Mesenchymal stem cell (in vitro differentiated cells and primary cell): Measurements from ENCODE around the gene WAPL.
"Not testable (repeated sequence)": the region's sequence is repeated elsewhere in the genome, so short reads cannot be mapped to it uniquely, and the experiment has no call there.

Source experiments
- DNase-seq: peaks from one replicate; pipeline ENCODE4 v3.0.0-alpha.2; 2013
- H2AFZ ChIP-seq: one replicate; pipeline ENCODE4 v1.6.1; 2013; ENCODE audit warnings: low read depth, mild to moderate bottlenecking, control low read depth, inconsistent platforms, low read length, moderate library complexity
- H2AK5ac ChIP-seq: 2 replicates; pipeline ENCODE4 v1.6.1; 2013; ENCODE audit warnings: low read length, moderate library complexity, mild to moderate bottlenecking, inconsistent platforms; ENCODE audit not compliant: severe bottlenecking
- H2BK120ac ChIP-seq: one replicate; pipeline ENCODE4 v1.6.1; 2013; ENCODE audit warnings: low read depth, mild to moderate bottlenecking, inconsistent platforms, low read length, moderate library complexity
- H2BK12ac ChIP-seq, 2 experiments: one replicate each; pipeline ENCODE4 v1.6.1; 2013; ENCODE audit warnings: inconsistent platforms in 2 of 2, low read length in 2 of 2, mild to moderate bottlenecking in 2 of 2, moderate library complexity in 2 of 2, control low read depth in 1 of 2
- H2BK15ac ChIP-seq: one replicate; pipeline ENCODE4 v1.6.1; 2013; ENCODE audit warnings: mild to moderate bottlenecking, low read depth, inconsistent platforms; ENCODE audit not compliant: poor library complexity, severe bottlenecking
- H2BK5ac ChIP-seq: 2 replicates; pipeline ENCODE4 v1.6.1; 2013; ENCODE audit warnings: low read depth, mild to moderate bottlenecking, low read length, control low read depth, inconsistent platforms; ENCODE audit not compliant: poor library complexity, severe bottlenecking
- H3K14ac ChIP-seq, 2 experiments: one replicate each; pipeline ENCODE4 v1.6.1; 2013; ENCODE audit warnings: inconsistent platforms in 2 of 2, low read length in 2 of 2, control low read depth in 1 of 2, mild to moderate bottlenecking in 1 of 2, moderate library complexity in 1 of 2
- H3K18ac ChIP-seq, 2 experiments: one replicate each; pipeline ENCODE4 v1.6.1; 2013; ENCODE audit warnings: inconsistent platforms in 2 of 2, low read length in 2 of 2, control low read depth in 1 of 2, low read depth in 1 of 2, mild to moderate bottlenecking in 1 of 2
- H3K23ac ChIP-seq, 2 experiments: one replicate each; pipeline ENCODE4 v1.6.1; 2013; ENCODE audit warnings: inconsistent platforms in 2 of 2, low read length in 2 of 2, mild to moderate bottlenecking in 2 of 2, moderate library complexity in 2 of 2, control low read depth in 1 of 2
- H3K27ac ChIP-seq: 2 replicates; pipeline ENCODE4 v1.5.1; 2013; ENCODE audit warnings: mild to moderate bottlenecking, moderate library complexity, low read length, control low read depth, inconsistent platforms; ENCODE audit not compliant: poor library complexity, severe bottlenecking
- H3K27me3 ChIP-seq, 2 experiments: 2 replicates each; pipeline versions ENCODE4 v1.6.1 to v1.7.0; 2013; ENCODE audit warnings: low read length in 2 of 2, mild to moderate bottlenecking in 2 of 2, moderate library complexity in 2 of 2, control low read depth in 1 of 2, inconsistent platforms in 1 of 2; ENCODE audit not compliant: control insufficient read depth in 1 of 2, insufficient read depth in 1 of 2
- H3K36me3 ChIP-seq, 2 experiments: 2 replicates each; pipeline versions ENCODE4 v1.6.1 to v1.7.0; 2013; ENCODE audit warnings: low read length in 2 of 2, control low read depth in 1 of 2, inconsistent platforms in 1 of 2, low read depth in 1 of 2, mild to moderate bottlenecking in 1 of 2; ENCODE audit not compliant: insufficient read depth in 2 of 2, control insufficient read depth in 1 of 2
- H3K4ac ChIP-seq, 2 experiments: one replicate each; pipeline ENCODE4 v1.6.1; 2013; ENCODE audit warnings: inconsistent platforms in 2 of 2, low read length in 2 of 2, mild to moderate bottlenecking in 2 of 2, moderate library complexity in 2 of 2, control low read depth in 1 of 2, low read depth in 1 of 2
- H3K4me1 ChIP-seq: 2 replicates; pipeline ENCODE4 v1.6.1; 2013; ENCODE audit warnings: low read depth, low read length, control low read depth; ENCODE audit not compliant: control insufficient read depth, insufficient read depth
- H3K4me2 ChIP-seq: 2 replicates; pipeline ENCODE4 v1.6.1; 2013; ENCODE audit warnings: low read length, mild to moderate bottlenecking, inconsistent platforms; ENCODE audit not compliant: poor library complexity, severe bottlenecking
- H3K4me3 ChIP-seq, 2 experiments: 2 replicates each; pipeline versions ENCODE4 v1.5.1 to v1.7.0; 2013; ENCODE audit warnings: low read length in 2 of 2, mild to moderate bottlenecking in 2 of 2, control low read depth in 1 of 2, low read depth in 1 of 2; ENCODE audit not compliant: insufficient read depth in 1 of 2
- H3K79me1 ChIP-seq: replicated peaks from 2 replicates; pipeline ENCODE4 v1.6.1; 2013; ENCODE audit warnings: mild to moderate bottlenecking, control low read depth, low read length, inconsistent platforms; ENCODE audit not compliant: poor library complexity, severe bottlenecking
- H3K9ac ChIP-seq: 2 replicates; pipeline ENCODE4 v1.7.0; 2013; ENCODE audit warnings: mild to moderate bottlenecking, low read length, moderate library complexity
- H3K9me3 ChIP-seq: 2 replicates; pipeline ENCODE4 v1.7.0; 2013; ENCODE audit warnings: mild to moderate bottlenecking, low read length; ENCODE audit not compliant: control insufficient read depth
- H4K8ac ChIP-seq: one replicate; pipeline ENCODE4 v1.6.1; 2013; ENCODE audit warnings: inconsistent platforms, mild to moderate bottlenecking, low read length, moderate library complexity
- H4K91ac ChIP-seq: one replicate; pipeline ENCODE4 v1.6.1; 2013; ENCODE audit warnings: mild to moderate bottlenecking, low read length, inconsistent platforms
- WGBS: methylation state at CpG from one replicate; pipeline ENCODE4 v1.1.7; 2013; ENCODE audit warnings: mixed read lengths; 5-methylcytosine and 5-hydroxymethylcytosine counted together

The WAPL gene

GRCh38 chr10:86390337-86391120 lies 131.1 kb downstream of the WAPL start:
- H3K23ac ChIP-seq: peak overlapping the region in 1 of 2 experiments; percentile 44
- no peak overlapping the region for H2BK120ac ChIP-seq
- no peak overlapping the region for H3K9ac ChIP-seq
- no peak overlapping the region for H3K27ac ChIP-seq
- no peak overlapping the region for H2BK15ac ChIP-seq
- H3K4me3 ChIP-seq: no peak overlapping the region
- H3K4me1 ChIP-seq: peaks cover 9% of the 10 kb centered on the region
- no peak overlapping the region for H2AK5ac ChIP-seq
- H3K4ac ChIP-seq: no peak overlapping the region
- WGBS: 84% methylated on average over 14 of the region's 14 CpGs
- no peak overlapping the region for H3K14ac ChIP-seq
- H2BK5ac ChIP-seq: no peak overlapping the region
- H3K79me1 ChIP-seq: no peaks in the 10 kb centered on the region
- no peak overlapping the region for H3K18ac ChIP-seq
- H2BK12ac ChIP-seq: no peak overlapping the region
- DNase-seq: no peak
- H4K91ac ChIP-seq: no peak overlapping the region
- no peaks in the 10 kb centered on the region for H3K36me3 ChIP-seq
- H4K8ac ChIP-seq: no peak overlapping the region
- H2AFZ ChIP-seq: no peak overlapping the region
- H3K27me3 ChIP-seq: peaks cover 43 to 81% of the 10 kb centered on the region in 2 experiments
- no peak overlapping the region for H3K4me2 ChIP-seq
- H3K9me3 ChIP-seq: no peaks in the 10 kb centered on the region

GRCh38 chr10:86389441-86390193 lies 132.0 kb downstream of the WAPL start:
- Histone ChIP-seq H3K36me3 (no peaks in the 10 kb centered on the region), H3K27ac (no peak overlapping the region), H4K91ac (no peak overlapping the region), H2BK5ac (no peak overlapping the region), H2BK120ac (peak overlapping the region; percentile 23), H3K4me1 (peaks cover 9% of the 10 kb centered on the region), H3K18ac (no peak overlapping the region), H4K8ac (peak overlapping the region; percentile 42), H3K9me3 (no peaks in the 10 kb centered on the region), H2BK12ac (no peak overlapping the region), H3K4me2 (peak overlapping the region; percentile 65), H3K4me3 (peak overlapping the region; percentile 36 to 53), H2BK15ac (peak overlapping the region; percentile 54), H2AK5ac (no peak overlapping the region), H3K79me1 (no peaks in the 10 kb centered on the region), H3K4ac (no peak overlapping the region), H3K14ac (no peak overlapping the region), H3K9ac (no peak overlapping the region), H2AFZ (peak overlapping the region; percentile 46), H3K23ac (no peak overlapping the region), H3K27me3 (peaks cover 43 to 84% of the 10 kb centered on the region in 2 experiments)
- 7% methylated on average over 32 of the region's 53 CpGs for WGBS
- peak; percentile 57 for DNase-seq

GRCh38 chr10:86389109-86389440 lies 132.5 kb downstream of the WAPL start:
- H3K79me1 ChIP-seq, H3K14ac ChIP-seq, H2BK12ac ChIP-seq, H3K36me3 ChIP-seq, H3K23ac ChIP-seq, H4K91ac ChIP-seq, H2AK5ac ChIP-seq, H4K8ac ChIP-seq, H3K4ac ChIP-seq, H3K9ac ChIP-seq, H3K18ac ChIP-seq, H2BK5ac ChIP-seq, H2BK15ac ChIP-seq, H3K27ac ChIP-seq, H3K9me3 ChIP-seq, DNase-seq, H2BK120ac ChIP-seq, H3K4me1 ChIP-seq: not testable (repeated sequence)
- Histone ChIP-seq H2AFZ (peak overlapping the region; percentile 46), H3K4me2 (peak overlapping the region; percentile 65), H3K4me3 (peak overlapping the region in 1 of 2 experiments; percentile 53), H3K27me3 (peaks cover 43 to 80% of the 10 kb centered on the region in 2 experiments)
- WGBS: 77% methylated on average over 11 of the region's 12 CpGs

- peaks cover 43 to 73% of the 10 kb centered on the region in 2 experiments for H3K27me3 ChIP-seq
- WGBS: 65% methylated on average over 13 of the region's 13 CpGs
- H3K4me2 ChIP-seq: no peak overlapping the region
- H3K14ac ChIP-seq: no peak overlapping the region
- H3K18ac ChIP-seq: no peak overlapping the region
- H3K9ac ChIP-seq: no peak overlapping the region
- H2AK5ac ChIP-seq: no peak overlapping the region
- H2BK12ac ChIP-seq: no peak overlapping the region
- no peak overlapping the region for H2BK120ac ChIP-seq
- no peak overlapping the region for H3K27ac ChIP-seq
- no peak overlapping the region for H2BK15ac ChIP-seq
- no peak overlapping the region for H3K4ac ChIP-seq
- no peak overlapping the region for H4K8ac ChIP-seq
- no peak overlapping the region for H3K23ac ChIP-seq
- H4K91ac ChIP-seq: peak overlapping the region; percentile 56
- H3K36me3 ChIP-seq: no peaks in the 10 kb centered on the region
- H2BK5ac ChIP-seq: no peak overlapping the region
- H3K9me3 ChIP-seq: no peaks in the 10 kb centered on the region
- DNase-seq: no peak
- H3K4me3 ChIP-seq: no peak overlapping the region
- no peak overlapping the region for H2AFZ ChIP-seq
- no peaks in the 10 kb centered on the region for H3K79me1 ChIP-seq
- peaks cover 7% of the 10 kb centered on the region for H3K4me1 ChIP-seq
These were observed 133.4 kb downstream of the WAPL start for GRCh38 chr10:86388119-86388704.
